NCI-H748 (cell line): Measurements from ENCODE around the gene UCN2.

Experiments
- DNase-seq: peaks from one replicate; lab custom pipeline; 2025; ENCODE audit not compliant: unreplicated experiment; lab: John Stamatoyannopoulos, UW

UCN2 gene

DNA sequence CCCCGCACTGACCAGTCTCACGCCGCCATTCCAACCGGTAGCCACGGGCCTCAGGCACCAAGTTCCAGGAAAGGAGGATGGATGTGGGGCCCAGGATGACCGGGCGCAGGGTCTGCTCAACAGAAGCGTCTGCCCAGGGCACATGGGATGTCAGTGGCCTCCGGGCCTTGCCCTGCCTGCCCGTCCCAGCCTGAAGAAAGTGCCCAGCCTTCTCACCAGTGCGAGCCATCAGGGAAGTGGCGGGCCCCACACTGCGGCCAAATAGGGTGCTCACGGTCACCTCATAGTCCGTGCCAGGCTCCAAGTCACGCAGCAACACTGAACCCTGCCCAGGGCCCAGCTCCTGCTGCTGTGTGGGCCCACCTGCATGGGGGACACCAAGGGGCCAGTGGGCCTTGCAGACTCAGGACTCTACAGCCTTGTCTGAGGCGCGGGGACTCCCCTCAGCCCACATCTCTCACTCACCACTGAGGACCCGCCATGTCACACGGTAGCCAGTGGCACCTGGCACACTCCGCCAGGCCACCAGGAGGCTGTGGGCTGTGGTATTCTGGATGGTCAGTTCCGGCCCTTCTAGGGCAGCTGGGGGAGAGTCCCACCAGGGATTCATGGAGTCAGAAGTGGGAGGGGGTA, 28.4 kb upstream of the UCN2 start:
- DNase-seq, result no peak

GRCh38 chr3:48591436-48591835, 27.9 kb upstream of the UCN2 start:
- DNase-seq, result no peak

DNA sequence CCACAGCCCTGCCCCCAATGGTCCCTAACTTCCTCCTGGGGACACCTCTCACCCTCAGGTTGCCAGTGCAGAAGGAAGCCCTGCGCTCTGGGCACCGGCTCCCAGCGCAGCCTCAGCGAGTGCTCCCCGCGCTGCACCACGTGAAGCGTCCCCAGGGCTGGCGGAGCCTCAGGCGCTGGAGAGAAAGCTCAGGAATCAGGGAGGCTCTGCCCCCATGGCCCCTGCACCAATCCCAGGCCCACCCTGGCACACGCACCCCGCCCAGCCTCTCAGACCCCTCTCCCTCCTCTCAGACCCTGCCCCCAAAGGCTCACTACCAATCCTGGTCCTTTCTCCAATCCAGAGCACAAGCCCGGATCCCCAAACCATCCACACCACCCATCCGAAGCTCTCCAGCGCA, 24.6 kb upstream of the UCN2 start:
- DNase-seq, result no peak

DNA sequence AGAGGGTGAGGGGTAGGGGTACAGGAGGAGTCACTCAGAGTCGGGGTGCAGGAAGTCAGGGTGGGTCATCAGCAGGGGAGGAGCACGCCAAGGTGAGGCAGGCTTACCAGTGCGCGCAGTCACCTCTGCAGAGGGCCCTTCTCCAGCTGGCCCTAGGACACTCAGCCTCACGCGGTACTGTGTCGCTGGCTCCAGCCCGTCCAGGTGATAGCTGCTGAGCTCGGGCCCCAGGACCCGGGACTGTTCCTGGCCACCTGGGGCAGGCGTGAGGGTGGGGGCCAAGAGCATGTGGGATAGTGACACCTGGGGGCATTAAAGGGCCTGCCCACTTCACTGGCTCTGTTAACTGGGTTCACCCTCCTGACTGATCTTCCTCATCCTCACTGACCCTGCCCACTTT, 24.1 kb upstream of the UCN2 start:
- no peak for DNase-seq

DNA sequence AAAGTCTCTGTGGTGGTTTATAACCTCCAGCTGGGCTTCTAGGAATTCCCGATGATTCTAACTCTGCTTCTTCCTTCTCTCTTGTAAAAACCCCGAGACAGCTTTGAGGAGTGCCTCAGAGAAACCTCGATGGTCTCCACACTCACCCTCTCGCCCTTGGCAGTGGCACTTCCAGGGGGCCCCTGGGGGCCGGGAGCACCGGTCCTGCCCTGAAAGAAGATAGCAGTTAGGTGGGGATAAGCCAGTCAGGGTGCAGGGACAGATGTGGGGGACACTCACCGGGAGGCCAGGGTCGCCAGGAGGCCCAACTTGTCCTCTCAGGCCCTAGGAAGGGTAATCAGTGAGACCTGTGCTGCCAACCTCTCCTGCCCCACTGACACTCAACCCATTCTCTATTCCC, 21.8 kb upstream of the UCN2 start:
- no peak for DNase-seq

GRCh38 chr3:48584836-48585235, 21.3 kb upstream of the UCN2 start:
- DNase-seq, result no peak

- DNase-seq, result no peak
Measured at GRCh38 chr3:48581621-48582481, 18.3 kb upstream of the UCN2 start.

DNA sequence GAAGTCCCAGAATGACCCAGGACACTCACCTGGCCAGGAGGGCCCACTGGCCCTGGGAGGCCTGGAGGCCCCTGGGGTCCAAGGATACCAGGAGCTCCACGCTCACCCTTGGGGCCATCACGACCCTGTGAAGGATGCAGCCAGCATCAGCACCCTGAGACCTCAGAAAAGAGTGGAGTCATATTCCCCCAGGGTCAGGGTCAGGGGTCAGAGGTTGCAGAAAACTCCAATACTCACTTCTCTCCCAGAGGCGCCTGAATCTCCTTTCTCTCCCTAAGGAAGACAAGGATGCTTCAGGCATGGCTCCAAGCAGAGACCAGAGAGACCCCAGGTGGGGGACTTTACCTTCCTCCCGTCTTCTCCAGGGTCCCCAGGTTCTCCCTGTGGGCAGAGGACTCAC, 13.1 kb upstream of the UCN2 start:
- DNase-seq, result no peak

DNA sequence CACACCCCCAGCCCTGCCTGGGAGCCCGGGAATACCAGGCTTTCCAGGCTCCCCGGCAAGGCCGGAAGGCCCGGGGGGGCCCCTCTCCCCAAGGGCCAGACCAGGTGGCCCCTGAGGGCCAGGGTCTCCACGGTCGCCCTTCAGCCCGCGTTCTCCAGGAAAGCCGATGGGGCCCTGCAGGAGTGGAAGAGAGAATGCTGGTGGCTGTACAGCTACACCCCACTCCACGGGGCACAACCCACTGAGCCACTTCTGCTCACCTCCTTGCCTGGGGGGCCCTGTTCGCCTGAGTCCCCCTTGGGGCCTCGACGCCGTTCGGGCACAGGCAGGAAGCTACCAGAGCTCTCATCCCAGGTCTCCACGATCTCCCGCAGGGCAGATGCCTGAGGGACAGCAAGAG, 11.8 kb upstream of the UCN2 start:
- no peak for DNase-seq

DNA sequence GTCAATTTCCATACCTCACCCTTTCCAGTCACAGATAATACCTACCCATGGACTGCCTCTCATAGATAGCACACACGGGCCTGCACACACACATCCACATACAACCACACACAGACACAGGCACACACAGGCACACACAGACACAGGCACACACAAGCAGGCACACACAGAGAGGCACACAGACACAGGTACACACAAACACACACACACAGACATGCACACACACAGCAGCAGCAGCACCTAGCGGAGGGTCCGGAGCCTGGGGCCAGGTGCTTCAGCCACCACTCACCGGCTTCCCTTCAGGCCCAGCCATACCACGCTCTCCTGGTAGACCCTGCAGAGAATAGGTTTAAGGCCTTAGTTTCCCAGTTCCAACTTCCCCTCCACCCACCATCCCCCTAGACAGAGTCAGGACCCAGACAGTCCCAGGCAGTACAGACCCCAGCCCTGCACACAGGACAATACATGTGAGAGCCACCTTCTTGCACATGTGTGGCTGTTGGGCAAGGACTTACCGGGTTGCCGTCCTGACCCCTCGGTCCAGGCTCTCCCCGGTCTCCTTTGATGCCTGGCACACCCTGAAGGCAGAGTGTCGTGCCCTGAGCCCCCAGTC, 10.5 kb upstream of the UCN2 start:
- DNase-seq, result no peak

GRCh38 chr3:48572517-48572916, 8.9 kb upstream of the UCN2 start:
- DNase-seq, result no peak

DNA sequence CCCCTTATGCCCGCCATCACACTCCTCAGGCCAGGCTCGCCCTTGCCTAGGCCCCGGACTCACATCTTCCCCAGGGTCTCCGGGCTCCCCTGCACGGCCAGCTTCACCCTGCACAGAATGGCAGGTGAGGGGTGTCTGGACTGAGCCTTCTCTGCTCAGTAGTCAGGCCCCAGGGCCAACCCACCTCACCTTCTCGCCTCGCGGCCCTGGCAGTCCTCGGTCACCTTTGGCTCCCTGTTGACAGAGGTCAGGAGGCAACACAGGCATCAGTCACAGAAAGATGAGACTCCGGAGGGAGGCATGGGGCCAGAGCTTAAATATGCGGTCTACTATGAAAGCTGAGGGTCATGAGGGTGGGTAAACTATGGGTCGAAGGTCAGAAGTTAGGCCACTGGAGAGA, 8.4 kb upstream of the UCN2 start:
- no peak for DNase-seq

DNA sequence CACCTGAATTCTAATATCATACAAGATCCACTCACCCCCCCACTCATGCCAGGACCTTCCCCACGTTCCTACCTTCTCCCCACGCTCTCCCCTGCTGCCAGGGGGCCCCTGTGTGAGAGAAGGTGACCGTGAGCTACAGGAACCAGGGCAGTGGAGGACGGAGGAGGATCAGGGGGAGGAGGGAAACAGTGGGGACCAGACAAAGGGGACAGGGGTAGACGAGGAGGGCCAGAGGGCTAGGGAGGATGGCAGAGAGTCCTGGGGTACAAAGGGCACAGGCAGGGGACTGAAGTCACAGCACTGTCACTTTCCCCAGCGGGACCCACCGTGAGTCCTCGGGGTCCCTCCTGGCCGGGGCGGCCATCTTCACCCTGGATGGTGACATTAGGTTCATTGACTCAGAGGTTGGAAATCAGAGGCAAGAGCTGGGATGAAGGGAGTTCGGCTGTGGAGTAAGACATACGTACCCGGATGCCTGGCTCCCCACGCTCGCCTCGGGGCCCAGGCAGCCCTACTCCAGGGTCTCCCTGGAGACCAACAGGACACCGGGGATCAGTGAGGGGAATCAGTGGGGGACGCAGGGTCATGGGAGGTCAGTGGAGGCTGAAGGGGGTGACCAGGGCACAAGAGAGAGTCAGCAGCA, 6.3 kb upstream of the UCN2 start:
- DNase-seq, result no peak

DNA sequence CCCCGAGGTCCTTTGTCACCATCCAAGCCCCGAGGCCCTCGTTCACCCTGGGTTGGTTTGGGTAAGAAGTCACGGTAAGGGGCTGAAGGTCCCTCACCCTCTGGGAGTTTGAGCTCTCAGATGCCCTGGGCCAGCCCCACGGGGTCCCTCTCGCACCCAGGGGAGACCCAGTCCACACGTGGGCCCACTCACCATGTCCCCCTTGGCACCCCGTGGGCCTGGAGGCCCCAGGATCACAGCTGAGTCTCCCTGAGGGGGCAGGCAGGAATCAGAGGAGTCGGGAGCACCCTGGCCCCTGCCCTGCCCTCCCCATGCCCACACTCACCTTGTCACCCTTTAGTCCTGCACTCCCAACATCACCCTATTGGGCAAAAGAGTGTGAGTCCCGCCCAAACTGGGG, 5.8 kb upstream of the UCN2 start:
- no peak for DNase-seq

DNA sequence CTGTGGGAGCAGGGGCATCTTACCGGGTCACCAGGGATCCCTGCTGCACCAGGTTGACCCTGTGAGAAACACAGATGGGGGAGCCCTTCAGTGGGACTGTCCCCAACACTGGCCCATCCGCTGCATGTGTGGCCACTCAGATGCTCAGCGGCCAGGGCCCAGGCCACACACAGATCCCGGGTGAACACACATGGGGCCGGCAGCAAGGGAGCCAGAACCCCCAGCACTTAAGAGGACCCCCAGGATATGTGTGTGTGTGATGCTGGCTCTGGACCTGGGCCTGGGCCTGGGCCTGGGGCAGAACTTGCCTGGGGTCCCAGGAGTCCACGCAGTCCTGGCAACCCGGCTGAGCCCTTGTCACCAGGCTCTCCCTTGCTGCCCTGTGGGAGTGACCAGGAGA, 4.9 kb upstream of the UCN2 start:
- DNase-seq, result no peak

- no peak for DNase-seq
Measured at GRCh38 chr3:48567500-48567899, 3.9 kb upstream of the UCN2 start.

- DNase-seq, result no peak
Measured at GRCh38 chr3:48567090-48567489, 3.5 kb upstream of the UCN2 start.

GRCh38 chr3:48566401-48566760, 2.8 kb upstream of the UCN2 start:
- DNase-seq, result no peak

DNA sequence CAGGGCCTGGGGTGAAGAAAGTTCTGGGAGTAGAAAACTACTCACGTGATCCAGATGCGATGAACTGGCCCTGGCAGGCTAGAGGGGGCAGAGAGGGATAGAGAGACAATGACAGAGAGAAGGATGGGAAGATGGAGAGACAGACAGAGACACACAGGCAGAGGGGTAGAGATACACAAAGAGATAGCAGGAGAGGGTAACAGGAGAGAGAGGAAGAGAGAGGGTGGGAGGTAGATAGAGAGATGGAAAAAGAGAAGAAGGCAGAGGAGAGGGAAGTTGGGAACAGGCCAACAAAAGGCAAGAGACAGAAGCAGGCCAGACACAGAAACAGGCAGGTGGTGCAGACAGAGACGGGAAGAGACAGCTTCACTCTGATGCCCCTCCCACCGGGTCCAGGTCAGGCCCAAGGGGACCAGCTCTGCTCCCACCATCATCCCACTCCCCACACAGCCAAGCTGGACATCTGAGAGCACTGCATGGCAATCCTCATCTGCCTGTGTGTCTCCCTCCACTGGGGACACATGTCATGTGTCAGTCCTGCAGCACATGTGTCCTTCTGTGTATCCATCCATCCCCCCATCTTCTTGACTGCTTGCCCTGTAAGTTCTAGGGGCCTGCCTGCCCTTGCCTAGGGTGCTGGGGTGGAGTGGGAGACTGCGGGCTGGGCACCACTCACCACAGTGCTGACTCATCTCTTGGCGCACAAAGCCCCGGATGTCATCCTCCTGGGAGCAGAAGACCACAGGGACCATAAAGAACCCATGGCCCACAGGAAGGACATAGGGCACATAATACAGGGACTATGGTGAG, 2.2 kb upstream of the UCN2 start:
- DNase-seq, result no peak

DNA sequence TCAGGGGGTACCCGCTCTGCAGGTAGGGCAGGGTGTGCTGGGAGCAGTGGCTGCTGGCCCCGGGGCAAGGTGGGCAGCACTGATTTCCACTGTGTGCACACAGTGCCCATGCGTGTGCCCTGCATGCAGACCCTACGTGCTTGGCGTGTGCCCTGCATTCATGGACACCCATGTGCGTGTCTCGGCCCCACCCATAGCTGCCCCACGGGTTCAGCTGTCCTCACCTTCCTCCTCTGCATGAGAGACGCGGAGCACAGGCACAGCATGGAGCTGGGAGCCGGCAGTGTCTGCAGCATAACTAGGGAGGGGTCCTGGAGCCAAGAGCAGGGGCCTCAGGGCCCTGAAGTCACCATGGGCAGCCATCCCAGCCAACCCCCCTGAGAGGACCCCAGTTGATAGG, 1.6 kb upstream of the UCN2 start:
- no peak for DNase-seq

DNA sequence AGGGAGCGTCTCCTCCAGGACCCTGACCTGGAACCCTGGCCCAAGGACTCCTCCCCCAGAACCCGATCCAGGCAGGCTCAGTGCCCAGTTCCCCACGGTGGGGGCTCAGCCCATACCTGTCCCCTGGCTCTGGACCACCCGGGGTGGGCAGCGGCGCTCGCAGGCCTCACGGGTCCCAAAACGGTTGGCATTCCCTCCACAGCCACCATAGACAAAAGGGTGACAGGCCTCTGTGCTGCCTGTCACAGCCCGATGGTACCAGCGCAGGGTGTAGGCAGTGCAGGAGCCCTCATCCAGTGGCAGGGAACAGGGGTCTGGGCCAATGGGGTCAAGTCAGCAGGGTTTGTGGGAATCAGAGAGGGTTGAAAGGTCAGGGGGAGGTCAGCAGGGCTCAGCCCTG, 1.1 kb upstream of the UCN2 start:
- no peak for DNase-seq
